GM19239 (cell line): ENCODE results near the gene IER5L.
A peak's percentile ranks its signal among the peaks of the same experiment; 100 is the strongest.

ENCODE experiments used
- DNase-seq: peaks from one replicate; pipeline ENCODE4 v3.0.0; 2011; ENCODE audit warnings: low spot score; ENCODE audit not compliant: insufficient read length
- FAIRE-seq: peaks from 2 replicates; lab custom pipeline; 2011; peaks lifted over from hg19 to GRCh38; lab: Jason Lieb, UNC

Gene IER5L

GRCh38 chr9:129177791-129178567, at the start of gene IER5L:
Gene IER5L (minus strand): TSS chr9:129178261. CDS start chr9:129178052, 209 bp downstream.
- FAIRE-seq (peak; percentile 82), DNase-seq (peak; percentile 99)

GRCh38 chr9:129227843-129228189, 49.8 kb upstream of the IER5L start:
- FAIRE-seq = no peak
- no peak for DNase-seq

GRCh38 chr9:129225815-129226214, 47.8 kb upstream of the IER5L start:
- DNase-seq (no peak), FAIRE-seq (no peak)

GRCh38 chr9:129225490-129225778, 47.4 kb upstream of the IER5L start:
- FAIRE-seq (no peak), DNase-seq (no peak)

GRCh38 chr9:129224618-129225489, 46.8 kb upstream of the IER5L start:
- DNase-seq (no peak), FAIRE-seq (no peak)

- DNase-seq (no peak), FAIRE-seq (no peak)
Measured at GRCh38 chr9:129223551-129224208, 45.6 kb upstream of the IER5L start.

- no peak for DNase-seq
- no peak for FAIRE-seq
Measured at GRCh38 chr9:129222819-129223218, 44.8 kb upstream of the IER5L start.

GRCh38 chr9:129221979-129222635, 44.0 kb upstream of the IER5L start:
- DNase-seq (no peak), FAIRE-seq (no peak)

- FAIRE-seq (peak; percentile 53), DNase-seq (peak; percentile 23)
Measured at GRCh38 chr9:129221233-129221632, 43.2 kb upstream of the IER5L start.

- DNase-seq (no peak), FAIRE-seq (no peak)
Measured at GRCh38 chr9:129220771-129221170, 42.7 kb upstream of the IER5L start.

- DNase-seq = no peak
- FAIRE-seq = no peak
Measured at GRCh38 chr9:129218918-129219317, 40.9 kb upstream of the IER5L start.

- DNase-seq = no peak
- FAIRE-seq = no peak
Measured at GRCh38 chr9:129218272-129218625, 40.2 kb upstream of the IER5L start.

- DNase-seq (no peak), FAIRE-seq (no peak)
Measured at GRCh38 chr9:129213551-129213950, 35.5 kb upstream of the IER5L start.

- DNase-seq (no peak), FAIRE-seq (no peak)
Measured at GRCh38 chr9:129211686-129212085, 33.6 kb upstream of the IER5L start.

- DNase-seq = no peak
- FAIRE-seq = no peak
Measured at GRCh38 chr9:129210125-129210524, 32.1 kb upstream of the IER5L start.

GRCh38 chr9:129209580-129209979, 31.5 kb upstream of the IER5L start:
- DNase-seq (no peak), FAIRE-seq (no peak)

GRCh38 chr9:129209109-129209508, 31.0 kb upstream of the IER5L start:
- FAIRE-seq (no peak), DNase-seq (no peak)

GRCh38 chr9:129208207-129209032, 30.4 kb upstream of the IER5L start:
- FAIRE-seq (no peak), DNase-seq (no peak)

GRCh38 chr9:129206905-129207304, 28.8 kb upstream of the IER5L start:
- no peak for FAIRE-seq
- DNase-seq = no peak

GRCh38 chr9:129206401-129206800, 28.3 kb upstream of the IER5L start:
- DNase-seq (no peak), FAIRE-seq (no peak)
